GM23338 (cell line): ENCODE results near the gene BCL2A1. TPM values are rescaled to one million over a fixed set of nuclear protein-coding genes. Genes with fewer than 3 reads are reported as not detected.

ENCODE experiments used
- ATAC-seq: fragments of 200-7000 bp; cut with Tn5 transposase; 3 replicates; pipeline ENCODE4 v1.9.1; 2020
- DNase-seq: peaks from one replicate; pipeline ENCODE4 v3.0.0-alpha.2; 2015; ENCODE audit warnings: low spot score
- H2AFZ ChIP-seq: fragments of 200-600 bp; sonication (generic); 2 replicates; pipeline ENCODE4 v1.8.0; 2016; ENCODE audit warnings: antibody characterized with exemption, mild to moderate bottlenecking, moderate library complexity
- H3F3A ChIP-seq: fragments of 200-600 bp; sonication (generic); replicated peaks from 2 replicates; pipeline ENCODE4 v1.8.0; 2017; ENCODE audit warnings: antibody characterized with exemption, mixed run types, low read depth
- H3K27ac ChIP-seq: fragments of 200-600 bp; sonication (generic); 2 replicates; pipeline ENCODE4 v1.6.1; 2016; ENCODE audit warnings: low read depth
- H3K27me3 ChIP-seq: fragments of 200-600 bp; sonication (generic); 2 replicates; pipeline ENCODE4 v1.8.0; 2016; ENCODE audit warnings: mild to moderate bottlenecking, mixed run types, moderate library complexity; ENCODE audit not compliant: insufficient read depth
- H3K36me3 ChIP-seq: fragments of 200-600 bp; sonication (generic); 2 replicates; pipeline ENCODE4 v1.8.0; 2016; ENCODE audit warnings: mild to moderate bottlenecking; ENCODE audit not compliant: insufficient read depth
- H3K4me1 ChIP-seq: fragments of 200-600 bp; sonication (generic); 2 replicates; pipeline ENCODE4 v1.8.0; 2016; ENCODE audit warnings: mild to moderate bottlenecking, moderate library complexity; ENCODE audit not compliant: insufficient read depth
- H3K4me2 ChIP-seq: fragments of 200-600 bp; sonication (generic); 2 replicates; pipeline ENCODE4 v1.7.1; 2017; ENCODE audit warnings: mixed run types
- H3K4me3 ChIP-seq: fragments of 200-600 bp; sonication (generic); 2 replicates; pipeline ENCODE4 v1.6.1; 2016; ENCODE audit warnings: mixed run types
- H3K79me2 ChIP-seq: fragments of 200-600 bp; sonication (generic); replicated peaks from 2 replicates; pipeline ENCODE4 v1.8.0; 2017; ENCODE audit warnings: mild to moderate bottlenecking; ENCODE audit not compliant: insufficient read depth
- H3K9me2 ChIP-seq: fragments of 200-600 bp; sonication (generic); 2 replicates; pipeline ENCODE4 v1.8.0; 2017; ENCODE audit not compliant: insufficient read depth
- H4K20me1 ChIP-seq: fragments of 200-600 bp; sonication (generic); replicated peaks from 2 replicates; pipeline ENCODE4 v1.8.0; 2017; ENCODE audit warnings: mild to moderate bottlenecking; ENCODE audit not compliant: insufficient read depth
- H3K27ac Mint-ChIP-seq: 2 replicates; pipeline ENCODE4 v1.8.0; 2020; ENCODE audit warnings: inconsistent platforms, mild to moderate bottlenecking, moderate library complexity, mixed read lengths
- H3K27me3 Mint-ChIP-seq: 3 replicates; pipeline ENCODE4 v1.8.0; 2022; ENCODE audit warnings: low read depth, mild to moderate bottlenecking, moderate library complexity, mixed read lengths, inconsistent platforms; ENCODE audit not compliant: insufficient read depth, poor library complexity
- H3K36me3 Mint-ChIP-seq: 3 replicates; pipeline ENCODE4 v1.8.0; 2021; ENCODE audit warnings: low read depth, mild to moderate bottlenecking, inconsistent platforms, moderate library complexity, mixed read lengths
- H3K4me1 Mint-ChIP-seq: 3 replicates; pipeline ENCODE4 v1.8.0; 2020; ENCODE audit warnings: mild to moderate bottlenecking, inconsistent platforms, mixed read lengths
- H3K4me3 Mint-ChIP-seq: 3 replicates; pipeline ENCODE4 v1.8.0; 2021; ENCODE audit warnings: moderate library complexity, mild to moderate bottlenecking, inconsistent platforms, mixed read lengths
- H3K9me3 Mint-ChIP-seq: 3 replicates; pipeline ENCODE4 v1.8.0; 2020; ENCODE audit warnings: moderate library complexity, mild to moderate bottlenecking, inconsistent platforms, mixed read lengths
- CREB1 ChIP-seq: fragments of 250-450 bp; sonication (Bioruptor Pico); IDR thresholded peaks from 2 replicates; pipeline ENCODE4 v1.5.0; 2020; ENCODE audit warnings: low read depth, mild to moderate bottlenecking, moderate library complexity
- EZH2 ChIP-seq: fragments of 200-600 bp; sonication (generic); IDR thresholded peaks from one replicate; pipeline ENCODE4 v1.8.0; 2017; ENCODE audit warnings: antibody characterized with exemption, mild to moderate bottlenecking, low read depth; ENCODE audit not compliant: unreplicated experiment
- EZH2phosphoT487 ChIP-seq: fragments of 200-600 bp; sonication (generic); IDR thresholded peaks from one replicate; pipeline ENCODE4 v1.8.1; 2018; ENCODE audit warnings: antibody characterized with exemption; ENCODE audit not compliant: unreplicated experiment
- JUNB ChIP-seq: IDR thresholded peaks from one replicate; pipeline ENCODE4 v1.6.1; 2016; ENCODE audit warnings: antibody characterized with exemption; ENCODE audit not compliant: unreplicated experiment
- NANOG ChIP-seq: IDR thresholded peaks from 2 replicates; pipeline ENCODE4 v1.6.1; 2016; ENCODE audit warnings: antibody characterized with exemption, borderline replicate concordance
- POLR2AphosphoS5 ChIP-seq: IDR thresholded peaks from 2 replicates; pipeline ENCODE4 v1.6.1; 2016; ENCODE audit warnings: antibody characterized with exemption, low read depth
- STAT1 ChIP-seq: IDR thresholded peaks from one replicate; pipeline ENCODE4 v1.6.1; 2016; ENCODE audit warnings: antibody characterized with exemption; ENCODE audit not compliant: unreplicated experiment
- ZNF114 ChIP-seq: fragments of 250-450 bp; sonication (Bioruptor Pico); IDR thresholded peaks from 2 replicates; pipeline ENCODE4 v1.5.0; 2020; ENCODE audit warnings: mild to moderate bottlenecking, moderate library complexity
- ZNF331 ChIP-seq: fragments of 250-450 bp; sonication (Bioruptor Pico); IDR thresholded peaks from 2 replicates; pipeline ENCODE4 v1.5.0; 2020; ENCODE audit warnings: low read depth, mild to moderate bottlenecking, moderate library complexity
- polyA plus RNA-seq: library from polyadenylated mRNA; unstranded; fragments of >200 nt; fragmentation: Nextera tagmentation; extraction: Ambion mirVana; gene quantifications from 2 replicates; pipeline ENCODE4 v1.2.1, GENCODE V29; 2016
- total RNA-seq: library from RNA; depleted of rRNA; stranded (reverse); fragments of >200 nt; shearing (Covaris generic); gene quantifications from 2 replicates; pipeline ENCODE4 v1.2.3, GENCODE V29; 2014
- TF ChIP-seq, protein P1 (sequence below): IDR thresholded peaks from one replicate; pipeline ENCODE4 v1.6.1; 2018; ENCODE audit warnings: antibody characterized with exemption; ENCODE audit not compliant: unreplicated experiment
- TF ChIP-seq, protein P2 (sequence below): IDR thresholded peaks from 2 replicates; pipeline ENCODE4 v1.6.1; 2016; ENCODE audit warnings: antibody characterized with exemption
- TF ChIP-seq, protein P3 (sequence below): fragments of 250-450 bp; sonication (Bioruptor Pico); IDR thresholded peaks from 2 replicates; pipeline ENCODE4 v1.5.0; 2020; ENCODE audit warnings: mild to moderate bottlenecking, moderate library complexity
- TF ChIP-seq, protein P4 (sequence below), 2 experiments: fragments of 200-600 bp in 1 of 2; sonication (generic) in 1 of 2; conservative IDR thresholded peaks; 2 replicates each; pipeline versions ENCODE4 v1.5.1 to v1.6.1; 2016 to 2017; ENCODE audit warnings: antibody characterized with exemption in 2 of 2, low read depth in 2 of 2, mild to moderate bottlenecking in 2 of 2, moderate library complexity in 1 of 2

The BCL2A1 gene
- total and polyA plus RNA-seq, 2 experiments from 2014 or later = not detected

DNA sequence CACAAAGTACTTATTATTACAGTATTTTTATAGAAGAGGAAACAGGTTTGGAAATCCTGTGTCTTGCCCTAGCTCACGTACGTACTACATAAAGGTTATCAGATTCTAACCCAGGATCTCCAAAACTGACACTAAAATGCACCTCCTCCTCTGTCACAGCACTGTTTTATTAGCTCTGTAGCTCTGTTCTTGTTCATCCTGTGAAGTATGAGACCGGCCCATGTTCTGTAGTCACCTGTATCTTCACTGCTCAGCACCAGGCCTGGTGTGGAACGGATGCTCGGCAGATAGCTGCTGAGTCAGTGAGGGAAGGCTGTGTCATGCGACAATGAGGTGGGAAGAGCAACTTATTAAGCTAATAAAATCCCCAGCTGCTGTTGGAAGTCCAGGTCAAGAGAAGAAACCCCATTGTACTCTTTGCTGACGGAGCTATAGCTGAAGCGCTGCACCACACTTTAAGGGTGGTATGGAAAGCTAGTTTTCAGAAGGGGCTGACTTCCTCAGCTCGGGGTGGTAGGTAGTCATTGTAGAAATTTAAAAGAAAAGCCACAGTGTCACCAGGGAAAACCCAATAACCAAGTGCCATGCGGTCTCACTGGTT, 22.8 kb downstream of the BCL2A1 start:
- Mint-ChIP-seq H3K9me3 (no peaks in the 10 kb centered on the region; the same call in 2 of the 3 replicates), H3K36me3 (no peaks in the 10 kb centered on the region), H3K4me3 (no peak overlapping the region), H3K27me3 (peaks cover 3% of the 10 kb centered on the region), H3K4me1 (peaks cover 5% of the 10 kb centered on the region; the same call in 1 of the 3 replicates), H3K27ac (no peak overlapping the region)
- Histone ChIP-seq H3K4me2 (no peak overlapping the region), H3F3A (no peaks in the 10 kb centered on the region), H4K20me1 (no peaks in the 10 kb centered on the region), H2AFZ (peak overlapping the region; percentile 88; the same call in 1 of the 2 replicates), H3K4me1 (no peaks in the 10 kb centered on the region), H3K36me3 (no peaks in the 10 kb centered on the region), H3K4me3 (no peak overlapping the region), H3K27ac (no peak overlapping the region), H3K9me2 (no peaks in the 10 kb centered on the region), H3K27me3 (no peaks in the 10 kb centered on the region), H3K79me2 (no peaks in the 10 kb centered on the region)
- ATAC-seq = no peak
- no peak for TF ChIP-seq NANOG
- no peak for TF ChIP-seq ZNF114
- TF ChIP-seq, protein P1, sequence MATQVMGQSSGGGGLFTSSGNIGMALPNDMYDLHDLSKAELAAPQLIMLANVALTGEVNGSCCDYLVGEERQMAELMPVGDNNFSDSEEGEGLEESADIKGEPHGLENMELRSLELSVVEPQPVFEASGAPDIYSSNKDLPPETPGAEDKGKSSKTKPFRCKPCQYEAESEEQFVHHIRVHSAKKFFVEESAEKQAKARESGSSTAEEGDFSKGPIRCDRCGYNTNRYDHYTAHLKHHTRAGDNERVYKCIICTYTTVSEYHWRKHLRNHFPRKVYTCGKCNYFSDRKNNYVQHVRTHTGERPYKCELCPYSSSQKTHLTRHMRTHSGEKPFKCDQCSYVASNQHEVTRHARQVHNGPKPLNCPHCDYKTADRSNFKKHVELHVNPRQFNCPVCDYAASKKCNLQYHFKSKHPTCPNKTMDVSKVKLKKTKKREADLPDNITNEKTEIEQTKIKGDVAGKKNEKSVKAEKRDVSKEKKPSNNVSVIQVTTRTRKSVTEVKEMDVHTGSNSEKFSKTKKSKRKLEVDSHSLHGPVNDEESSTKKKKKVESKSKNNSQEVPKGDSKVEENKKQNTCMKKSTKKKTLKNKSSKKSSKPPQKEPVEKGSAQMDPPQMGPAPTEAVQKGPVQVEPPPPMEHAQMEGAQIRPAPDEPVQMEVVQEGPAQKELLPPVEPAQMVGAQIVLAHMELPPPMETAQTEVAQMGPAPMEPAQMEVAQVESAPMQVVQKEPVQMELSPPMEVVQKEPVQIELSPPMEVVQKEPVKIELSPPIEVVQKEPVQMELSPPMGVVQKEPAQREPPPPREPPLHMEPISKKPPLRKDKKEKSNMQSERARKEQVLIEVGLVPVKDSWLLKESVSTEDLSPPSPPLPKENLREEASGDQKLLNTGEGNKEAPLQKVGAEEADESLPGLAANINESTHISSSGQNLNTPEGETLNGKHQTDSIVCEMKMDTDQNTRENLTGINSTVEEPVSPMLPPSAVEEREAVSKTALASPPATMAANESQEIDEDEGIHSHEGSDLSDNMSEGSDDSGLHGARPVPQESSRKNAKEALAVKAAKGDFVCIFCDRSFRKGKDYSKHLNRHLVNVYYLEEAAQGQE = no peak
- TF ChIP-seq, protein P2, sequence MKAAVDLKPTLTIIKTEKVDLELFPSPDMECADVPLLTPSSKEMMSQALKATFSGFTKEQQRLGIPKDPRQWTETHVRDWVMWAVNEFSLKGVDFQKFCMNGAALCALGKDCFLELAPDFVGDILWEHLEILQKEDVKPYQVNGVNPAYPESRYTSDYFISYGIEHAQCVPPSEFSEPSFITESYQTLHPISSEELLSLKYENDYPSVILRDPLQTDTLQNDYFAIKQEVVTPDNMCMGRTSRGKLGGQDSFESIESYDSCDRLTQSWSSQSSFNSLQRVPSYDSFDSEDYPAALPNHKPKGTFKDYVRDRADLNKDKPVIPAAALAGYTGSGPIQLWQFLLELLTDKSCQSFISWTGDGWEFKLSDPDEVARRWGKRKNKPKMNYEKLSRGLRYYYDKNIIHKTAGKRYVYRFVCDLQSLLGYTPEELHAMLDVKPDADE = no peak
- TF ChIP-seq JUNB = no peak
- TF ChIP-seq, protein P3, sequence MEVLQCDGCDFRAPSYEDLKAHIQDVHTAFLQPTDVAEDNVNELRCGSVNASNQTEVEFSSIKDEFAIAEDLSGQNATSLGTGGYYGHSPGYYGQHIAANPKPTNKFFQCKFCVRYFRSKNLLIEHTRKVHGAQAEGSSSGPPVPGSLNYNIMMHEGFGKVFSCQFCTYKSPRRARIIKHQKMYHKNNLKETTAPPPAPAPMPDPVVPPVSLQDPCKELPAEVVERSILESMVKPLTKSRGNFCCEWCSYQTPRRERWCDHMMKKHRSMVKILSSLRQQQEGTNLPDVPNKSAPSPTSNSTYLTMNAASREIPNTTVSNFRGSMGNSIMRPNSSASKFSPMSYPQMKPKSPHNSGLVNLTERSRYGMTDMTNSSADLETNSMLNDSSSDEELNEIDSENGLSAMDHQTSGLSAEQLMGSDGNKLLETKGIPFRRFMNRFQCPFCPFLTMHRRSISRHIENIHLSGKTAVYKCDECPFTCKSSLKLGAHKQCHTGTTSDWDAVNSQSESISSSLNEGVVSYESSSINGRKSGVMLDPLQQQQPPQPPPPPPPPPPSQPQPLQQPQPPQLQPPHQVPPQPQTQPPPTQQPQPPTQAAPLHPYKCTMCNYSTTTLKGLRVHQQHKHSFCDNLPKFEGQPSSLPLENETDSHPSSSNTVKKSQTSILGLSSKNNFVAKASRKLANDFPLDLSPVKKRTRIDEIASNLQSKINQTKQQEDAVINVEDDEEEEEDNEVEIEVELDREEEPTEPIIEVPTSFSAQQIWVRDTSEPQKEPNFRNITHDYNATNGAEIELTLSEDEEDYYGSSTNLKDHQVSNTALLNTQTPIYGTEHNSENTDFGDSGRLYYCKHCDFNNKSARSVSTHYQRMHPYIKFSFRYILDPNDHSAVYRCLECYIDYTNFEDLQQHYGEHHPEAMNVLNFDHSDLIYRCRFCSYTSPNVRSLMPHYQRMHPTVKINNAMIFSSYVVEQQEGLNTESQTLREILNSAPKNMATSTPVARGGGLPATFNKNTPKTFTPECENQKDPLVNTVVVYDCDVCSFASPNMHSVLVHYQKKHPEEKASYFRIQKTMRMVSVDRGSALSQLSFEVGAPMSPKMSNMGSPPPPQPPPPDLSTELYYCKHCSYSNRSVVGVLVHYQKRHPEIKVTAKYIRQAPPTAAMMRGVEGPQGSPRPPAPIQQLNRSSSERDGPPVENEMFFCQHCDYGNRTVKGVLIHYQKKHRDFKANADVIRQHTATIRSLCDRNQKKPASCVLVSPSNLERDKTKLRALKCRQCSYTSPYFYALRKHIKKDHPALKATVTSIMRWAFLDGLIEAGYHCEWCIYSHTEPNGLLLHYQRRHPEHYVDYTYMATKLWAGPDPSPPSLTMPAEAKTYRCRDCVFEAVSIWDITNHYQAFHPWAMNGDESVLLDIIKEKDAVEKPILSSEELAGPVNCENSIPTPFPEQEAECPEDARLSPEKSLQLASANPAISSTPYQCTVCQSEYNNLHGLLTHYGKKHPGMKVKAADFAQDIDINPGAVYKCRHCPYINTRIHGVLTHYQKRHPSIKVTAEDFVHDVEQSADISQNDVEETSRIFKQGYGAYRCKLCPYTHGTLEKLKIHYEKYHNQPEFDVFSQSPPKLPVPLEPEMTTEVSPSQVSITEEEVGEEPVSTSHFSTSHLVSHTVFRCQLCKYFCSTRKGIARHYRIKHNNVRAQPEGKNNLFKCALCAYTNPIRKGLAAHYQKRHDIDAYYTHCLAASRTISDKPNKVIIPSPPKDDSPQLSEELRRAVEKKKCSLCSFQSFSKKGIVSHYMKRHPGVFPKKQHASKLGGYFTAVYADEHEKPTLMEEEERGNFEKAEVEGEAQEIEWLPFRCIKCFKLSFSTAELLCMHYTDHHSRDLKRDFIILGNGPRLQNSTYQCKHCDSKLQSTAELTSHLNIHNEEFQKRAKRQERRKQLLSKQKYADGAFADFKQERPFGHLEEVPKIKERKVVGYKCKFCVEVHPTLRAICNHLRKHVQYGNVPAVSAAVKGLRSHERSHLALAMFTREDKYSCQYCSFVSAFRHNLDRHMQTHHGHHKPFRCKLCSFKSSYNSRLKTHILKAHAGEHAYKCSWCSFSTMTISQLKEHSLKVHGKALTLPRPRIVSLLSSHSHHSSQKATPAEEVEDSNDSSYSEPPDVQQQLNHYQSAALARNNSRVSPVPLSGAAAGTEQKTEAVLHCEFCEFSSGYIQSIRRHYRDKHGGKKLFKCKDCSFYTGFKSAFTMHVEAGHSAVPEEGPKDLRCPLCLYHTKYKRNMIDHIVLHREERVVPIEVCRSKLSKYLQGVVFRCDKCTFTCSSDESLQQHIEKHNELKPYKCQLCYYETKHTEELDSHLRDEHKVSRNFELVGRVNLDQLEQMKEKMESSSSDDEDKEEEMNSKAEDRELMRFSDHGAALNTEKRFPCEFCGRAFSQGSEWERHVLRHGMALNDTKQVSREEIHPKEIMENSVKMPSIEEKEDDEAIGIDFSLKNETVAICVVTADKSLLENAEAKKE = no peak
- TF ChIP-seq ZNF331 (CRISPR knock-in tag) = no peak
- no peak for TF ChIP-seq EZH2
- TF ChIP-seq CREB1 (CRISPR knock-in tag) = no peak
- no peak for TF ChIP-seq POLR2AphosphoS5
- TF ChIP-seq, protein P4, sequence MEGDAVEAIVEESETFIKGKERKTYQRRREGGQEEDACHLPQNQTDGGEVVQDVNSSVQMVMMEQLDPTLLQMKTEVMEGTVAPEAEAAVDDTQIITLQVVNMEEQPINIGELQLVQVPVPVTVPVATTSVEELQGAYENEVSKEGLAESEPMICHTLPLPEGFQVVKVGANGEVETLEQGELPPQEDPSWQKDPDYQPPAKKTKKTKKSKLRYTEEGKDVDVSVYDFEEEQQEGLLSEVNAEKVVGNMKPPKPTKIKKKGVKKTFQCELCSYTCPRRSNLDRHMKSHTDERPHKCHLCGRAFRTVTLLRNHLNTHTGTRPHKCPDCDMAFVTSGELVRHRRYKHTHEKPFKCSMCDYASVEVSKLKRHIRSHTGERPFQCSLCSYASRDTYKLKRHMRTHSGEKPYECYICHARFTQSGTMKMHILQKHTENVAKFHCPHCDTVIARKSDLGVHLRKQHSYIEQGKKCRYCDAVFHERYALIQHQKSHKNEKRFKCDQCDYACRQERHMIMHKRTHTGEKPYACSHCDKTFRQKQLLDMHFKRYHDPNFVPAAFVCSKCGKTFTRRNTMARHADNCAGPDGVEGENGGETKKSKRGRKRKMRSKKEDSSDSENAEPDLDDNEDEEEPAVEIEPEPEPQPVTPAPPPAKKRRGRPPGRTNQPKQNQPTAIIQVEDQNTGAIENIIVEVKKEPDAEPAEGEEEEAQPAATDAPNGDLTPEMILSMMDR (conservative IDR thresholded peaks at IDR 0.05; ENCODE audit: low read depth in 2 of 2) = no peak
- TF ChIP-seq EZH2phosphoT487 = no peak
- TF ChIP-seq STAT1 = no peak
- no peak for DNase-seq
